GM23338 (cell line): Measurements from ENCODE around the gene GPR141. TPM values are rescaled to one million over a fixed set of nuclear protein-coding genes. Genes with fewer than 3 reads are reported as not detected.

Experiments
- polyA plus RNA-seq: library from polyadenylated mRNA; unstranded; fragments of >200 nt; fragmentation: Nextera tagmentation; extraction: Ambion mirVana; gene quantifications from 2 replicates; pipeline ENCODE4 v1.2.1, GENCODE V29; 2016
- total RNA-seq: library from RNA; depleted of rRNA; stranded (reverse); fragments of >200 nt; shearing (Covaris generic); gene quantifications from 2 replicates; pipeline ENCODE4 v1.2.3, GENCODE V29; 2014; rRNA removed

GPR141 gene
- total and polyA plus RNA-seq, 2 experiments from 2014 or later, result 0.80 TPM; not detected in 1

Other genes starting within 250 kb of the GPR141 start
- gene ELMO1, start 234.9 kb upstream of the GPR141 start, total RNA-seq, result 15.0 and 24.9 TPM in 2 replicates
- gene ELMO1, start 234.9 kb upstream of the GPR141 start, polyA plus RNA-seq, result 6.5 and 6.7 TPM in 2 replicates
- 0.14 TPM in 1 of 2 replicates, not detected in the other for gene NME8, start 164.8 kb downstream of the GPR141 start, total RNA-seq
- gene NME8, start 164.8 kb downstream of the GPR141 start, polyA plus RNA-seq, result 0.83 and 1.3 TPM in 2 replicates
- gene SFRP4, start 233.1 kb downstream of the GPR141 start, total RNA-seq, result not detected in 2 replicates
- gene SFRP4, start 233.1 kb downstream of the GPR141 start, polyA plus RNA-seq, result not detected in 2 replicates
- 9.5 and 13.8 TPM in 2 replicates for gene EPDR1, start 236.9 kb downstream of the GPR141 start, total RNA-seq
- 3.6 and 4.4 TPM in 2 replicates for gene EPDR1, start 236.9 kb downstream of the GPR141 start, polyA plus RNA-seq